NCI-H2196 (cell line): ENCODE data around the gene DYRK2.
A peak's percentile ranks its signal among the peaks of the same experiment; 100 is the strongest.

Source experiments
- DNase-seq: peaks from one replicate; lab custom pipeline; 2025; ENCODE audit not compliant: unreplicated experiment; lab: John Stamatoyannopoulos, UW

Gene DYRK2

DNA sequence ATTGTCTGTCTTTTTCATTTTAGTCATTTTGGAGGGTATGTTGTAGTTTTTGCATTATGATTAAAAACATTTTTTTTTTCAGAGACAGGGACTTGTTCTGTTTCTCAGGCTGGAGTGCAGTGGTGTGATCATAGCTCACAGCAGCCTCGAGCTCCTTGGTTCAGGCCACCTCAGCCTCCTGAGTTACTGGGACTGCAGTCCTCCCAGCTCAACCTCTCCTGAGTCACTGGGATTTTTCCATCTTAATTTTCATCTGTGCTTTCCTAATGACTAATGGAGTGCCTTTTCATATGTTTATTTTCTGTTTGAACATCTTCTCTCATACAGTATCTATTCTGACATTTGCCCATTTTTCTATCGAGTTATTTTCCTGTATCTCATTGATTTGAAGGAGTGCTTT, 52.6 kb downstream of the DYRK2 start:
- DNase-seq, result no peak

DNA sequence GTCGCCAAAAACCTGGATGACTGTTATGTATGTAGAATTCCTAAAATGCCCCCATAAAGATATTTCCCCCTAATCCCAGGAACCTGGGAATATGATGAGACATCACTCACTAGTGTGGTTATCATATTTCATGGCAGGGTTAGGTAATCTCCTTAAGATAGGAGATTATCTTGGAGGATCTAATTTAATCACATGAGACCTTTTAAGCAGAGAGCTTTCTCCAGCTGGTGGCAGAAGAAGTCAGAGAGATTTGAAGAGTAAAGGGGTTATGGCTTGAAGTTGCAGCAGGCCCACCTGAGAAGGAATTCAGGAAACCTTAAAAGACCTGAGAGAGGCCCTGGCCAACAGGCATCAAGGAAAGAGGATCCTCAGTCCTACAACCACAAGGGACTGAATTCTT, 53.6 kb downstream of the DYRK2 start:
- DNase-seq, result no peak

DNA sequence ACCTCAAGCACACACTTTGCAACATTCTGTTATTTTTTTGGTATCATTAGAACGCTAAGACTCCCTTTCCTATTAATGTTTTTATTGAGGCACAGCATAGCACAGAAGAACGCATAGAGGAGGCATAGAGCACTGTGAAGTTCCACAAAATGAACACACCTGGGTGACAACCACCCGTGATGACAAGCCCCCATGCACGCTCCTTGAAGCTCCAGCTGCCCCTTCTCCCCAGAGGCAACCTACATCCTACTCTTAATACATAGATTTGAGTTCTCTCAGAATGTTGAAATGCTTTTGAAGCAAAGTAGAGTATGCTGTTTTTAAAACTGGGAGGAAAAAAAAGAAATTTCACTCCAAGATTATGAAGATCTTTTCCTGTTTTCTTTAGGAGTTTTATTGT, 55.5 kb downstream of the DYRK2 start:
- no peak for DNase-seq

DNA sequence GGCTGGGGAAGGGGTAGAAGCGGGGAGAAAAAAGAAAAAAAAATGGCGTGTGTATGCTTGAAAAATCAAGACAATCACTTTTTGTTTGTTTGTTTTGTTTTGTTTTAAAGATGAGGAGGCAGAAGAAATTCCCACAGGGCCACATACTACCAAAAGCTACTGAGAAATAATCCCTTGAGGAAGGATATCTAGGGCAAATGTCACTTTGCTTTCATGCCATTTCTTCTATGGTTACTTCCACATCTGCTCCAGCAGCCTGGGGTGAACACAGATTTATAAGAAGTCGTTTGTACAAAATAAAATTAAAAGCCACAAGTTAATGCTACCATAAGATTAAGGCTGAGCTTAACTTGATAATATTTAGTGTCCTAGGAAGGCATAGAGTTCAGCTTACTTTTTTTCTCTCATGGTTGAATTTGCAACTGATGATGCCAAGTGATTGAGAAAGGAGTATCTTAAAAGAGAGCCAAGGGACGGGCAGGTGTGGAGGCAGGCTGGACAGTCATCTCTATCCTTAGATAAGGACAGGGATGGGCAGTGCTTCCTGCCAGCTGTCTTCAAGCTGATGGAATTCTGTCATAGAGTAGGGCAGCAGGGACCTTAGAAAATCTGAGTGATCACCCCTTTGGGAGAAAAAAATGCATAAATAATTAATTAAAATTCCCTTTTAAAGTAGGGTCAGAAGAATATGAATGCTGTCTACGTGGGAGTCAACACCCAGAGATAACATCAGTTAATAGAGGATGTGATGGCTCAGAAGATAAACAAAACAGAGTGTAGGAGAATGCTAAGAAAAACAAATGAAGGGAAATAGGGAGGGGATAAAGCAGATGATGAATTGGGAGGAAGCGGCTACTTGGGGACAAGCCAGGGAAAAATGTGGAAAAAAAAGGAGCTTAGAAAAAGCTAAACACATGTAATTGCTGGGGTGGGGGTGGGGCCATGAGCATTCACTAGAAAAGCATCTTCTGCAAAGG, 57.1 kb downstream of the DYRK2 start:
- DNase-seq, result no peak

DNA sequence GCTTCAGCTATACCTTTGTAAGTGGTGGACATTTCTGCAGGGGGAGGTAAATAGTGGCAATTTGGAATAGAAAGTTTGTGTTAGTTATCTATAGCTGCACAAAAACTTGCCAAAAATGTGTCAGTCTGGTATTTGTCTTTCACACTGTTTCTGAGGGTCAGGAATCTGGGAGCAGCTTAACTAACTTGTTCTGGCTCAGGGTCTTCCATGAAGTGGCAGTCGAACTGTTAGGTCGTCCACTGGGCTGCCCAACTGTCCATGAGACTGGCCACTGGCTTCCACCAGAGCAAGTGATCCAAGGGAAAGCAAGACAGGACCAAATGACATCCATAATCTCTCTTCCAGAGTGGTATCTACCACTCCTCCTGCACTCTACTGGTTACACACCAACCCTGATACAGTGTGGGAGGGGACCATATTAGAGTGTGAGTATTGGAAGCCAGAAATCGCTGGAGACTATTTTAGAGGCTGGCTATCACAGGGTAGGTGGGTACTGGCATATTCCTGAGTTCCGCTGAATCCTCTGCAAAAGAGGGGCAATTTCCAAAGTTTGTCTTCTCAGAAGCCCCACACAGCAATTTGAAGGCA, 60.9 kb downstream of the DYRK2 start:
- DNase-seq, result no peak

DNA sequence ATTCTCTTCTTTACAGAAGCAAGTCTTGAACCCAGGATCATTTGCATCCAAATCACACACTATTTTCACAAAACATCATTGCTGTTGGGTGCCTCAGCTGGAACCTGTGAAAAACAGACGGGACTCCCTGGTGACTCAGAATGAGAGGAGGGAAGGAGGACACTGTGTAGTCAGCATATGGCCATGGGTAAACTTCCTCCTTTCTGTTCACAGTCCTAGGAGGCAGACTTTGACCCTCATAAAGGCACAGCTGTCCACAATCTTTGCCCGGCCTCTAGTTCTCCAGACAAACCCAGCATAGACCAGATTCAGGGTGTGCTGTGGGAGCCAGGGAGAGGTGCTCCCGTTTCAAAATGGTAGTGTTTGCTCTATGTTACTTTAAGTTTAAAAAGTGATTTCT, 62.0 kb downstream of the DYRK2 start:
- DNase-seq, result no peak

DNA sequence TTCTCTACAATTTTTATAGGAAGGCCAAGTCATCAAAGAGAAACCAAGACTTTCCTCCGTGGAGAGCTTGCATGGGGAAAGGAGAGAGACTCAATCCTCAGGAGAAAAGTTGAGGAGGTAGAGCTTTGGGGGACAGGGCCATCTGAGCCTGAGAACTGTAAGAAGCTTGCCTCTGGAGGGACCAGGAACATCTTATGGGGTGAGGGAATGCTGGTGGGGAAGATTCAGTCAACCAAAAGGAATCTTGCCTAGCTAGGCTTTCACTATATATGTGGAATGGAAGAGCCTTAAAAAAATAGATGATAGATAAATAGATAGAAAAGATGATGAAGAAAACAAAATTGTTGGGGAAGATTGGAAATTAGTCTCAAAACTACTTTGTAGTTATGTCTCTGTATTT, 63.5 kb downstream of the DYRK2 start:
- no peak for DNase-seq

DNA sequence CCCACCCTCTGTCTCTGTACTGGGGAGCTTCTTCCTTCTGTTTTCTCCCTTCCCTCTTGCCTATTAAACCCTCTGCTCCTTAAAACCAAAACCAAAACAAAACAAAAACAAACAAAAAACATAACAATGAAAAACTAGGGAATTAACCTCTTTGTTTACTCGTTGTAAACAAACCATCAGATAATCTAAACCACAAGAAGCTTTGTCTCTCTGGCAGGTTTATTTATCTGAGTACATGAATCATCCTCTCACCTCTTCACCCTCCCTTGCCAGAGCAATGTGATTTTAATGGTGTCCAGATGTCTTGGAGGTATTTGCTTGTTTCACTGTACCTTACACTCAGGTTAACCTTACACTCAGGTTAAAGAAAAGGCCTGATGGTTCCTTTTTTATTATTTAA, 66.1 kb downstream of the DYRK2 start:
- peak; percentile 41 for DNase-seq
